ENCODE results near the gene DENND1A.

DNA sequence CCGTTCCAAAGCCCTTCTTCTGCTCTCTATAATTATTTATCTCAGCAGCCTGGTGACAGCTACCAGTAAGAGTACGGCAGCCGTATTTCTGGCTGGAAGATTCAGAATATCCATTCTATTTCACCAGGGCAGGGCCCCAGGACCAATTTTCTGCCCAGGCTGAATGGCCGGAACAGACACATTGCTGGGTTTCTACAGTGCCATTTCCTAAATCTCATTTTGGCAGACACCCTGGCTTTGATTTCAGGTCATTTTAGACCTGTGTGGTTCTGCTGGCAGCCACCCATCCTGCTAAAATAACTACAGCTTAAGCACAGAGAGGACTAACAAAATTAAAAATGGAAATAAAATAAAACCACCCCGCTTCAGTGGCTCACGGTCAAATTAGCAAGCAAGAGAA is 478.9 kb downstream of the DENND1A start:
- TF ChIP-seq CTCF (IDR thresholded peaks at IDR 0.05) = no peak
- no peak for TF ChIP-seq POLR2A (IDR thresholded peaks at IDR 0.05)
- TF ChIP-seq POLR2AphosphoS5 (IDR thresholded peaks at IDR 0.05) = no peak
